HG02938 (cell line): Measurements from ENCODE around the gene WTIP.
"Not testable (repeated sequence)": the region's sequence is repeated elsewhere in the genome, so short reads cannot be mapped to it uniquely, and the experiment has no call there.

ENCODE experiments used
- ATAC-seq: cut with Tn5 transposase; IDR thresholded peaks from one replicate; pipeline ENCODE4 v1.9.1; 2021; ENCODE audit warnings: mild to moderate bottlenecking, moderate library complexity; ENCODE audit not compliant: unreplicated experiment

WTIP gene

GRCh38 chr19:34475975-34476594 lies 5.5 kb upstream of the WTIP start:
- ATAC-seq, result no peak

GRCh38 chr19:34478496-34478895 lies 3.1 kb upstream of the WTIP start:
- ATAC-seq, result not testable (repeated sequence)

- no peak for ATAC-seq
Measured at GRCh38 chr19:34479396-34479795, 2.2 kb upstream of the WTIP start.

- ATAC-seq, result no peak
Measured at GRCh38 chr19:34480491-34480890, 1.1 kb upstream of the WTIP start.

- no peak for ATAC-seq
Measured at GRCh38 chr19:34481861-34482379, 362 bp downstream of the WTIP start.

GRCh38 chr19:34482380-34483250 lies 1.1 kb downstream of the WTIP start:
- ATAC-seq, result no peak

- ATAC-seq, result no peak
Measured at GRCh38 chr19:34484328-34484727, 2.8 kb downstream of the WTIP start.

- no peak for ATAC-seq
Measured at GRCh38 chr19:34485831-34486230, 4.3 kb downstream of the WTIP start.

GRCh38 chr19:34487651-34488051 lies 6.1 kb downstream of the WTIP start:
- no peak for ATAC-seq

GRCh38 chr19:34489175-34489574 lies 7.6 kb downstream of the WTIP start:
- ATAC-seq, result no peak

- no peak for ATAC-seq
Measured at GRCh38 chr19:34490141-34490766, 8.7 kb downstream of the WTIP start.

- no peak for ATAC-seq
Measured at GRCh38 chr19:34493038-34493648, 11.6 kb downstream of the WTIP start.

- ATAC-seq, result no peak
Measured at GRCh38 chr19:34493649-34494044, 12.1 kb downstream of the WTIP start.

- no peak for ATAC-seq
Measured at GRCh38 chr19:34494601-34495000, 13.0 kb downstream of the WTIP start.

- ATAC-seq, result no peak
Measured at GRCh38 chr19:34495416-34495815, 13.9 kb downstream of the WTIP start.

GRCh38 chr19:34497112-34497805 lies 15.7 kb downstream of the WTIP start:
- no peak for ATAC-seq

- ATAC-seq, result no peak
Measured at GRCh38 chr19:34499155-34499834, 17.7 kb downstream of the WTIP start.

- ATAC-seq, result no peak
Measured at GRCh38 chr19:34500656-34501120, 19.1 kb downstream of the WTIP start.

GRCh38 chr19:34501339-34502320 lies 20.1 kb downstream of the WTIP start:
- ATAC-seq, result peak; percentile 81
